MG63 (cell line): ENCODE results near the gene DTNB. TPM values are rescaled to one million over a fixed set of nuclear protein-coding genes. Genes with fewer than 3 reads are reported as not detected.
"Not testable (repeated sequence)": the region's sequence is repeated elsewhere in the genome, so short reads cannot be mapped to it uniquely, and the experiment has no call there.

Experiments used
- DNase-seq: peaks from one replicate; pipeline ENCODE4 v3.0.0-alpha.2; 2020
- H3K27me3 ChIP-seq: fragments of 250-450 bp; sonication (Bioruptor Pico); 2 replicates; pipeline ENCODE4 v1.5.1; 2020; ENCODE audit warnings: mild to moderate bottlenecking, moderate library complexity
- H3K36me3 ChIP-seq: fragments of 250-450 bp; sonication (Bioruptor Pico); 2 replicates; pipeline ENCODE4 v1.5.1; 2020; ENCODE audit warnings: mild to moderate bottlenecking, moderate library complexity
- H3K4me3 ChIP-seq: fragments of 250-450 bp; sonication (Bioruptor Pico); 2 replicates; pipeline ENCODE4 v1.5.1; 2020; ENCODE audit warnings: mild to moderate bottlenecking, moderate library complexity
- H3K9me3 ChIP-seq: fragments of 250-450 bp; sonication (Bioruptor Pico); 2 replicates; pipeline ENCODE4 v1.5.1; 2020; ENCODE audit warnings: mild to moderate bottlenecking, moderate library complexity
- total RNA-seq: library from RNA; depleted of rRNA; stranded (reverse); fragments of >200 nt; shearing (Covaris generic); gene quantifications from 2 replicates; pipeline ENCODE4 v1.2.3, GENCODE V29; 2014; ENCODE audit warnings: low replicate concordance

The DTNB gene
- total RNA-seq, 1 experiment from 2014 or later = 8.2 TPM

- Histone ChIP-seq H3K36me3 (no peaks in the 10 kb centered on the region), H3K4me3 (no peak overlapping the region), H3K27me3 (no peaks in the 10 kb centered on the region), H3K9me3 (no peaks in the 10 kb centered on the region)
- peak; percentile 66 for DNase-seq
Measured at GRCh38 chr2:25692143-25692542, 18.8 kb upstream of the DTNB start.

GRCh38 chr2:25690058-25690457 lies 16.7 kb upstream of the DTNB start:
- Histone ChIP-seq H3K9me3 (no peaks in the 10 kb centered on the region), H3K27me3 (no peaks in the 10 kb centered on the region), H3K36me3 (no peaks in the 10 kb centered on the region), H3K4me3 (no peak overlapping the region)
- DNase-seq = no peak

- DNase-seq = no peak
- H3K4me3 ChIP-seq = no peak overlapping the region
- H3K9me3 ChIP-seq = no peaks in the 10 kb centered on the region
- H3K27me3 ChIP-seq = no peaks in the 10 kb centered on the region
- no peaks in the 10 kb centered on the region for H3K36me3 ChIP-seq
Measured at GRCh38 chr2:25688236-25688635, 14.9 kb upstream of the DTNB start.

GRCh38 chr2:25685741-25686140 lies 12.4 kb upstream of the DTNB start:
- DNase-seq = no peak
- H3K27me3 ChIP-seq = no peaks in the 10 kb centered on the region
- no peak overlapping the region for H3K4me3 ChIP-seq
- no peaks in the 10 kb centered on the region for H3K36me3 ChIP-seq
- H3K9me3 ChIP-seq = no peaks in the 10 kb centered on the region

- Histone ChIP-seq H3K27me3 (no peaks in the 10 kb centered on the region), H3K4me3 (no peak overlapping the region), H3K9me3 (no peaks in the 10 kb centered on the region), H3K36me3 (no peaks in the 10 kb centered on the region)
- no peak for DNase-seq
Measured at GRCh38 chr2:25684577-25685473, 11.4 kb upstream of the DTNB start.

GRCh38 chr2:25682082-25682481 lies 8.7 kb upstream of the DTNB start:
- Histone ChIP-seq H3K4me3 (no peak overlapping the region), H3K27me3 (no peaks in the 10 kb centered on the region), H3K36me3 (no peaks in the 10 kb centered on the region), H3K9me3 (no peaks in the 10 kb centered on the region)
- DNase-seq = no peak

GRCh38 chr2:25677877-25678276 lies 4.5 kb upstream of the DTNB start:
- H3K36me3 ChIP-seq = no peaks in the 10 kb centered on the region
- H3K4me3 ChIP-seq = no peak overlapping the region
- no peak for DNase-seq
- H3K27me3 ChIP-seq = no peaks in the 10 kb centered on the region
- H3K9me3 ChIP-seq = no peaks in the 10 kb centered on the region

GRCh38 chr2:25674077-25674362 lies 643 bp upstream of the DTNB start:
- Histone ChIP-seq H3K27me3 (no peaks in the 10 kb centered on the region), H3K36me3 (no peaks in the 10 kb centered on the region), H3K4me3 (peak overlapping the region; percentile 41), H3K9me3 (no peaks in the 10 kb centered on the region)
- no peak for DNase-seq

- peak overlapping the region; percentile 62 for H3K4me3 ChIP-seq
- H3K36me3 ChIP-seq = no peaks in the 10 kb centered on the region
- DNase-seq = peak; percentile 57
Measured at GRCh38 chr2:25672494-25673299, 680 bp downstream of the DTNB start.

GRCh38 chr2:25671622-25672021 lies 1.8 kb downstream of the DTNB start:
- DNase-seq = no peak
- H3K9me3 ChIP-seq = no peaks in the 10 kb centered on the region
- no peaks in the 10 kb centered on the region for H3K27me3 ChIP-seq
- peak overlapping the region; percentile 62; the same call in 1 of the 2 replicates for H3K4me3 ChIP-seq
- no peaks in the 10 kb centered on the region for H3K36me3 ChIP-seq

More at GRCh38 chr2:25672494-25673299, 680 bp downstream of the DTNB start:
- Histone ChIP-seq H3K9me3 (no peaks in the 10 kb centered on the region), H3K27me3 (no peaks in the 10 kb centered on the region)

GRCh38 chr2:25669520-25669919 lies 3.9 kb downstream of the DTNB start:
- DNase-seq = no peak
- Histone ChIP-seq H3K9me3 (no peaks in the 10 kb centered on the region), H3K4me3 (no peak overlapping the region), H3K36me3 (no peaks in the 10 kb centered on the region), H3K27me3 (no peaks in the 10 kb centered on the region)

- no peaks in the 10 kb centered on the region for H3K9me3 ChIP-seq
- no peaks in the 10 kb centered on the region for H3K27me3 ChIP-seq
- DNase-seq = no peak
- H3K36me3 ChIP-seq = no peaks in the 10 kb centered on the region
- no peak overlapping the region for H3K4me3 ChIP-seq
Measured at GRCh38 chr2:25666218-25666617, 7.2 kb downstream of the DTNB start.

- H3K4me3 ChIP-seq, H3K36me3 ChIP-seq, H3K9me3 ChIP-seq, H3K27me3 ChIP-seq, DNase-seq: not testable (repeated sequence)
Measured at GRCh38 chr2:25665429-25665828, 7.9 kb downstream of the DTNB start.

- H3K27me3 ChIP-seq = no peaks in the 10 kb centered on the region
- no peaks in the 10 kb centered on the region for H3K36me3 ChIP-seq
- no peak overlapping the region for H3K4me3 ChIP-seq
- no peak for DNase-seq
- H3K9me3 ChIP-seq = no peaks in the 10 kb centered on the region
Measured at GRCh38 chr2:25664965-25665307, 8.4 kb downstream of the DTNB start.

- H3K4me3 ChIP-seq = no peak overlapping the region
- H3K36me3 ChIP-seq = no peaks in the 10 kb centered on the region
- no peak for DNase-seq
- H3K27me3 ChIP-seq = no peaks in the 10 kb centered on the region
- no peaks in the 10 kb centered on the region for H3K9me3 ChIP-seq
Measured at GRCh38 chr2:25664183-25664964, 9.0 kb downstream of the DTNB start.

- no peak for DNase-seq
- Histone ChIP-seq H3K27me3 (no peaks in the 10 kb centered on the region), H3K4me3 (no peak overlapping the region), H3K36me3 (no peaks in the 10 kb centered on the region), H3K9me3 (no peaks in the 10 kb centered on the region; the same call in 1 of the 2 replicates)
Measured at GRCh38 chr2:25655316-25655715, 18.1 kb downstream of the DTNB start.

- H3K9me3 ChIP-seq = no peaks in the 10 kb centered on the region; the same call in 1 of the 2 replicates
- no peak overlapping the region for H3K4me3 ChIP-seq
- H3K36me3 ChIP-seq = no peaks in the 10 kb centered on the region
- H3K27me3 ChIP-seq = no peaks in the 10 kb centered on the region
- no peak for DNase-seq
Measured at GRCh38 chr2:25654801-25655200, 18.6 kb downstream of the DTNB start.
